ENCODE results near the gene KIAA0408. TPM values are rescaled to one million over a fixed set of nuclear protein-coding genes. Genes with fewer than 3 reads are reported as not detected.
A peak's percentile ranks its signal among the peaks of the same experiment; 100 is the strongest.
"Not testable (repeated sequence)": the region's sequence is repeated elsewhere in the genome, so short reads cannot be mapped to it uniquely, and the experiment has no call there.

KIAA0408 gene
- total and polyA plus RNA-seq, 7 donors = 4.4 to 48.0 (median 18.8) TPM

- Histone ChIP-seq H3K27ac (no peak overlapping the region), H3K4me1 (peaks cover 15% of the 10 kb centered on the region), H3K27me3 (ENCODE audit: insufficient read depth in 3 of 3, low read length in 2 of 3) (no peaks in the 10 kb centered on the region), H3K4me3 (no peak overlapping the region), H3K36me3 (ENCODE audit: insufficient read depth in 1 of 2, low read depth in 1 of 2) (no peaks in the 10 kb centered on the region), H3K9me3 (no peaks in the 10 kb centered on the region)
- DNase-seq (no peak), ATAC-seq (peak in 2 of 4 donors; percentile 49 to 74)
- no peak for TF ChIP-seq CTCF (IDR thresholded peaks at IDR 0.05)
- 49 to 66% (median 57%) methylated on average over 3 of the region's 3 CpGs for WGBS, 3 donors
- intact Hi-C loops (cut with DNase I) = no loop called here
Measured at GRCh38 chr6:127436578-127437110, 22.5 kb downstream of the KIAA0408 start.

GRCh38 chr6:127435626-127436220 is 23.5 kb downstream of the KIAA0408 start:
- no peak overlapping the region for H3K4me3 ChIP-seq
- H3K9me3 ChIP-seq = no peaks in the 10 kb centered on the region
- H3K27me3 ChIP-seq (ENCODE audit: insufficient read depth in 3 of 3, low read length in 2 of 3) = no peaks in the 10 kb centered on the region
- 73 to 84% (median 74%) methylated on average over 7 of the region's 7 CpGs for WGBS, 3 donors
- TF ChIP-seq CTCF (IDR thresholded peaks at IDR 0.05) = no peak
- no peak for ATAC-seq
- H3K36me3 ChIP-seq (ENCODE audit: insufficient read depth in 1 of 2, low read depth in 1 of 2) = no peaks in the 10 kb centered on the region
- DNase-seq = no peak
- H3K27ac ChIP-seq = no peak overlapping the region
- peaks cover 15% of the 10 kb centered on the region for H3K4me1 ChIP-seq
- intact Hi-C loops (cut with DNase I) = no loop called here

- Histone ChIP-seq H3K4me3 (no peak overlapping the region), H3K27ac (no peak overlapping the region), H3K4me1 (peaks cover 10% of the 10 kb centered on the region), H3K27me3 (ENCODE audit: insufficient read depth in 3 of 3, low read length in 2 of 3) (no peaks in the 10 kb centered on the region), H3K36me3 (ENCODE audit: insufficient read depth in 1 of 2, low read depth in 1 of 2) (no peaks in the 10 kb centered on the region), H3K9me3 (no peaks in the 10 kb centered on the region)
- no peak for TF ChIP-seq CTCF (IDR thresholded peaks at IDR 0.05)
- intact Hi-C loops (cut with DNase I) = no loop called here
- ATAC-seq (no peak), DNase-seq (no peak)
Measured at GRCh38 chr6:127434651-127435050, 24.5 kb downstream of the KIAA0408 start.

GRCh38 chr6:127428562-127428961 is 30.6 kb downstream of the KIAA0408 start:
- not testable (repeated sequence) for H3K27ac ChIP-seq; DNase-seq; H3K9me3 ChIP-seq; H3K4me3 ChIP-seq; H3K27me3 ChIP-seq (ENCODE audit: insufficient read depth in 3 of 3, low read length in 2 of 3); ATAC-seq; H3K36me3 ChIP-seq (ENCODE audit: insufficient read depth in 1 of 2, low read depth in 1 of 2); H3K4me1 ChIP-seq
- intact Hi-C loops (cut with DNase I) = loop anchor here in 1 of 2 donors (10.0 kb wide), 1 partner anchor 124 kb away; no protein-coding TSS in a partner anchor
- WGBS, 3 donors = 85 to 91% (median 86%) methylated on average over 9 of the region's 9 CpGs

- WGBS, 3 donors = 75 to 87% (median 82%) methylated on average over 2 of the region's 2 CpGs
- TF ChIP-seq CTCF (IDR thresholded peaks at IDR 0.05) = no peak
- H3K4me3 ChIP-seq = no peak overlapping the region
- H3K4me1 ChIP-seq = peaks cover 7% of the 10 kb centered on the region
- H3K36me3 ChIP-seq (ENCODE audit: insufficient read depth in 1 of 2, low read depth in 1 of 2) = no peaks in the 10 kb centered on the region
- no peaks in the 10 kb centered on the region for H3K9me3 ChIP-seq
- no peak for ATAC-seq
- H3K27ac ChIP-seq = no peak overlapping the region
- H3K27me3 ChIP-seq (ENCODE audit: insufficient read depth in 3 of 3, low read length in 2 of 3) = no peaks in the 10 kb centered on the region
- intact Hi-C loops (cut with DNase I) = loop anchor here in 1 of 2 donors (5.0 to 10.0 kb wide), 2 partner anchors 82 to 119 kb away; partner anchors contain the start of gene ECHDC1
- no peak for DNase-seq
Measured at GRCh38 chr6:127423921-127424320, 35.3 kb downstream of the KIAA0408 start.

- H3K4me1 ChIP-seq; ATAC-seq; DNase-seq; H3K36me3 ChIP-seq (ENCODE audit: insufficient read depth in 1 of 2, low read depth in 1 of 2); H3K9me3 ChIP-seq; H3K4me3 ChIP-seq; H3K27ac ChIP-seq; H3K27me3 ChIP-seq (ENCODE audit: insufficient read depth in 3 of 3, low read length in 2 of 3): not testable (repeated sequence)
- intact Hi-C loops (cut with DNase I) = loop anchor here in 1 of 2 donors (5.0 to 10.0 kb wide), 2 partner anchors 79 to 116 kb away; partner anchors contain the start of gene ECHDC1
- 35 to 61% (median 50%) methylated on average over 3 of the region's 3 CpGs for WGBS, 3 donors
Measured at GRCh38 chr6:127421164-127421563, 38.0 kb downstream of the KIAA0408 start.
